Common myeloid progenitor, CD34-positive (primary cell): ENCODE measurements around the gene BLOC1S1.

Experiments
- CTCF ChIA-PET: fragments of 350-600 bp; sonication (Branson Sonifier 250); formaldehyde crosslinking; loops from one replicate; lab custom pipeline; 2021; ENCODE audit warnings: antibody characterized with exemption; lab: Charles Lee
- POLR2A ChIA-PET: fragments of 350-600 bp; sonication (Branson Sonifier 250); formaldehyde crosslinking; loops from one replicate; lab custom pipeline; 2021; ENCODE audit warnings: antibody characterized with exemption; lab: Charles Lee
- DNase-seq, 3 donors: peaks; one replicate each; pipeline versions ENCODE4 v3.0.0 to v3.0.0-alpha.2; 2013
- H3K27ac ChIP-seq, 2 experiments: 1 replicate in 1 of 2; 2 replicates in 1 of 2; pipeline ENCODE4 v1.7.0; 2013; ENCODE audit warnings: inconsistent platforms in 2 of 2, low read length in 2 of 2, mild to moderate bottlenecking in 2 of 2, low read depth in 1 of 2, moderate library complexity in 1 of 2; ENCODE audit not compliant: severe bottlenecking in 2 of 2, insufficient read depth in 1 of 2, poor library complexity in 1 of 2
- H3K27me3 ChIP-seq, 5 experiments: replicated peaks in 2 of 5; 1 replicate in 3 of 5; 2 replicates in 2 of 5; pipeline versions ENCODE4 v1.6.1 to v1.7.0; 2013; ENCODE audit warnings: low read length in 4 of 5, mild to moderate bottlenecking in 2 of 5, moderate library complexity in 2 of 5, inconsistent platforms in 1 of 5; ENCODE audit not compliant: insufficient read depth in 5 of 5, control insufficient read depth in 4 of 5
- H3K36me3 ChIP-seq, 4 experiments: 1 replicate in 2 of 4; 2 replicates in 2 of 4; pipeline versions ENCODE4 v1.6.1 to v1.7.0; 2013; ENCODE audit warnings: low read length in 3 of 4, control low read depth in 1 of 4, mild to moderate bottlenecking in 1 of 4; ENCODE audit not compliant: control insufficient read depth in 4 of 4, insufficient read depth in 4 of 4
- H3K4me1 ChIP-seq, 4 experiments: 1 replicate in 3 of 4; 2 replicates in 1 of 4; pipeline versions ENCODE4 v1.6.1 to v1.7.1; 2013; ENCODE audit warnings: low read length in 3 of 4, mild to moderate bottlenecking in 3 of 4, control low read depth in 1 of 4, inconsistent platforms in 1 of 4, moderate library complexity in 1 of 4; ENCODE audit not compliant: control insufficient read depth in 4 of 4, insufficient read depth in 4 of 4; ENCODE audit errors: control extremely low read depth in 1 of 4
- H3K4me3 ChIP-seq, 7 experiments: 1 replicate in 4 of 7; 2 replicates in 3 of 7; pipeline versions ENCODE4 v1.5.1 to v1.7.0; 2013; ENCODE audit warnings: mild to moderate bottlenecking in 7 of 7, low read length in 6 of 7, moderate library complexity in 6 of 7, inconsistent platforms in 2 of 7, low read depth in 2 of 7, control low read depth in 1 of 7; ENCODE audit not compliant: insufficient read depth in 4 of 7, control insufficient read depth in 1 of 7; ENCODE audit errors: extremely low read depth in 1 of 7
- H3K9me3 ChIP-seq, 5 experiments: 1 replicate in 4 of 5; 2 replicates in 1 of 5; pipeline versions ENCODE4 v1.6.1 to v1.7.1; 2013; ENCODE audit warnings: low read length in 4 of 5, mild to moderate bottlenecking in 2 of 5, inconsistent platforms in 1 of 5, low read depth in 1 of 5, moderate library complexity in 1 of 5; ENCODE audit not compliant: control insufficient read depth in 4 of 5, insufficient read depth in 2 of 5; ENCODE audit errors: control extremely low read depth in 1 of 5
- WGBS: methylation state at CpG from one replicate; pipeline ENCODE4 v1.1.5; 2013; ENCODE audit not compliant: insufficient coverage; 5-methylcytosine and 5-hydroxymethylcytosine counted together

Gene BLOC1S1

GRCh38 chr12:55732288-55732687, 16.4 kb downstream of the BLOC1S1 start:
- Histone ChIP-seq H3K27me3 (no peaks in the 10 kb centered on the region), H3K4me1 (peaks cover 9 to 37% (median 33%) of the 10 kb centered on the region in 4 experiments), H3K4me3 (no peak overlapping the region), H3K27ac (no peak overlapping the region), H3K36me3 (peaks cover 0 to 3% (median 0%) of the 10 kb centered on the region in 4 experiments), H3K9me3 (no peaks in the 10 kb centered on the region)
- CTCF ChIA-PET, result interaction anchor here (1.0 to 7.9 kb wide), 2 partner anchors 10 to 11 kb away, joined by 3 to 119 read pairs; partner anchors contain the start of gene RDH5
- 100% methylated on average over 2 of the region's 4 CpGs for WGBS
- POLR2A ChIA-PET, result no interaction called here
- no peak for DNase-seq

GRCh38 chr12:55733021-55733555, 17.2 kb downstream of the BLOC1S1 start:
- Histone ChIP-seq H3K27ac (no peak overlapping the region), H3K27me3 (no peaks in the 10 kb centered on the region), H3K36me3 (no peaks in the 10 kb centered on the region), H3K9me3 (no peaks in the 10 kb centered on the region), H3K4me1 (peaks cover 11 to 37% (median 33%) of the 10 kb centered on the region in 4 experiments), H3K4me3 (no peak overlapping the region)
- ChIA-PET CTCF (interaction anchor here (1.0 to 7.9 kb wide), 3 partner anchors 11 to 64 kb away, joined by 3 to 119 read pairs (median 5); partner anchors contain the start of gene RDH5), POLR2A (interaction anchor here (0.7 kb wide), 1 partner anchor 61 kb away, joined by 4 read pairs; no protein-coding TSS in a partner anchor)
- 96% methylated on average over 9 of the region's 14 CpGs for WGBS
- no peak for DNase-seq

- WGBS, result 100% methylated on average over 2 of the region's 2 CpGs
- ChIA-PET POLR2A (interaction anchor here (0.6 to 0.7 kb wide), 2 partner anchors 60 to 206 kb away, joined by 3 to 4 read pairs; no protein-coding TSS in a partner anchor), CTCF (interaction anchor here (1.2 to 7.9 kb wide), 5 partner anchors 10 to 310 kb away, joined by 3 to 119 read pairs (median 4); partner anchors contain the start of gene RDH5)
- Histone ChIP-seq H3K4me3 (no peak overlapping the region), H3K27me3 (no peaks in the 10 kb centered on the region), H3K4me1 (peaks cover 12 to 44% (median 37%) of the 10 kb centered on the region in 4 experiments), H3K36me3 (no peaks in the 10 kb centered on the region), H3K9me3 (no peaks in the 10 kb centered on the region), H3K27ac (no peak overlapping the region)
- DNase-seq, result no peak
Observed at GRCh38 chr12:55733858-55734257, 18.0 kb downstream of the BLOC1S1 start.

GRCh38 chr12:55734595-55734994, 18.7 kb downstream of the BLOC1S1 start:
- Histone ChIP-seq H3K9me3 (no peaks in the 10 kb centered on the region), H3K27ac (no peak overlapping the region), H3K4me3 (no peak overlapping the region), H3K36me3 (no peaks in the 10 kb centered on the region), H3K4me1 (peaks cover 12 to 41% (median 33%) of the 10 kb centered on the region in 4 experiments), H3K27me3 (no peaks in the 10 kb centered on the region)
- ChIA-PET POLR2A (no interaction called here), CTCF (interaction anchor here (0.8 to 7.9 kb wide), 7 partner anchors 9 to 309 kb away, joined by 3 to 119 read pairs (median 3); partner anchors contain the start of gene RDH5)
- no peak for DNase-seq
- WGBS, result 100% methylated on average over 1 of the region's 3 CpGs

GRCh38 chr12:55736076-55736475, 20.2 kb downstream of the BLOC1S1 start:
- Histone ChIP-seq H3K9me3 (no peaks in the 10 kb centered on the region), H3K4me3 (no peak overlapping the region), H3K27ac (no peak overlapping the region), H3K27me3 (no peaks in the 10 kb centered on the region), H3K4me1 (peaks cover 6 to 26% (median 19%) of the 10 kb centered on the region in 4 experiments), H3K36me3 (no peaks in the 10 kb centered on the region)
- POLR2A ChIA-PET, result no interaction called here
- WGBS, result 88% methylated on average over 3 of the region's 3 CpGs
- no peak for DNase-seq
- CTCF ChIA-PET, result interaction anchor here (0.6 to 7.9 kb wide), 8 partner anchors 9 to 293 kb away, joined by 3 to 119 read pairs (median 8); partner anchors contain the start of genes BLOC1S1 and RDH5

- Histone ChIP-seq H3K36me3 (no peaks in the 10 kb centered on the region), H3K9me3 (no peaks in the 10 kb centered on the region), H3K4me3 (peak overlapping the region in 1 of 7 experiments; percentile 97), H3K4me1 (peaks cover 6 to 27% (median 21%) of the 10 kb centered on the region in 4 experiments), H3K27ac (peak overlapping the region in 1 of 2 experiments; percentile 82), H3K27me3 (no peaks in the 10 kb centered on the region)
- peak; percentile 70 to 76 (median 71) for DNase-seq
- ChIA-PET POLR2A (interaction anchor here (1.0 kb wide), 1 partner anchor 12 kb away, joined by 9 read pairs; no protein-coding TSS in a partner anchor), CTCF (interaction anchor here (1.0 to 13.3 kb wide), 23 partner anchors 7 to 421 kb away, joined by 3 to 145 read pairs (median 10); partner anchors contain the start of genes BLOC1S1, CD63, MYL6 and RDH5)
- WGBS, result 63% methylated on average over 6 of the region's 6 CpGs
Observed at GRCh38 chr12:55736780-55737580, 21.1 kb downstream of the BLOC1S1 start.
